Measurements from ENCODE around the gene CRYBA4.

The CRYBA4 gene

GRCh38 chr22:26632422-26633155, 10.8 kb downstream of the CRYBA4 start:
- Histone ChIP-seq H3K4me1 (ENCODE audit: insufficient read depth, low read length, severe bottlenecking) (no peaks in the 10 kb centered on the region), H3K79me2 (ENCODE audit: insufficient read depth, low read length) (no peaks in the 10 kb centered on the region), H3K9ac (ENCODE audit: low read length) (no peak overlapping the region), H3F3A (ENCODE audit: insufficient read depth, low read length) (no peaks in the 10 kb centered on the region), H3K36me3 (ENCODE audit: insufficient read depth, low read length) (no peaks in the 10 kb centered on the region), H3K27me3 (ENCODE audit: insufficient read depth, low read length) (no peaks in the 10 kb centered on the region; the same call in 1 of the 2 replicates), H3K9me3 (ENCODE audit: low read length) (peaks cover 9% of the 10 kb centered on the region; the same call in 1 of the 2 replicates), H4K20me1 (ENCODE audit: insufficient read depth, low read length) (no peaks in the 10 kb centered on the region), H2AFZ (ENCODE audit: low read length) (no peak overlapping the region), H3K9me2 (ENCODE audit: low read depth, low read length) (no peaks in the 10 kb centered on the region), H3K27ac (ENCODE audit: low read depth, low read length, poor library complexity, severe bottlenecking) (no peak overlapping the region), H3K4me3 (ENCODE audit: low read depth, low read length, poor library complexity, severe bottlenecking) (no peak overlapping the region), H3K4me2 (ENCODE audit: low read length) (no peak overlapping the region)
- TF ChIP-seq CTCF (IDR thresholded peaks at IDR 0.05; ENCODE audit: low read length) (no peak), EZH2 (IDR thresholded peaks at IDR 0.05; ENCODE audit: borderline replicate concordance, low read length) (no peak)

- Histone ChIP-seq H4K20me1 (ENCODE audit: insufficient read depth, low read length) (no peaks in the 10 kb centered on the region), H3K9ac (ENCODE audit: low read length) (no peak overlapping the region), H3K9me2 (ENCODE audit: low read depth, low read length) (no peaks in the 10 kb centered on the region), H3K9me3 (ENCODE audit: low read length) (peaks cover 5% of the 10 kb centered on the region; the same call in 1 of the 2 replicates), H3K27ac (ENCODE audit: low read depth, low read length, poor library complexity, severe bottlenecking) (no peak overlapping the region), H2AFZ (ENCODE audit: low read length) (no peak overlapping the region), H3K36me3 (ENCODE audit: insufficient read depth, low read length) (no peaks in the 10 kb centered on the region), H3K4me2 (ENCODE audit: low read length) (no peak overlapping the region), H3K79me2 (ENCODE audit: insufficient read depth, low read length) (no peaks in the 10 kb centered on the region), H3K4me3 (ENCODE audit: low read depth, low read length, poor library complexity, severe bottlenecking) (no peak overlapping the region), H3K27me3 (ENCODE audit: insufficient read depth, low read length) (no peaks in the 10 kb centered on the region; the same call in 1 of the 2 replicates), H3F3A (ENCODE audit: insufficient read depth, low read length) (no peaks in the 10 kb centered on the region), H3K4me1 (ENCODE audit: insufficient read depth, low read length, severe bottlenecking) (no peaks in the 10 kb centered on the region)
- TF ChIP-seq EZH2 (IDR thresholded peaks at IDR 0.05; ENCODE audit: borderline replicate concordance, low read length) (no peak), CTCF (IDR thresholded peaks at IDR 0.05; ENCODE audit: low read length) (no peak)
Measured at GRCh38 chr22:26634189-26634588, 12.4 kb downstream of the CRYBA4 start.

GRCh38 chr22:26635117-26635516, 13.4 kb downstream of the CRYBA4 start:
- Histone ChIP-seq H3F3A (ENCODE audit: insufficient read depth, low read length) (no peaks in the 10 kb centered on the region), H4K20me1 (ENCODE audit: insufficient read depth, low read length) (no peaks in the 10 kb centered on the region), H3K27me3 (ENCODE audit: insufficient read depth, low read length) (no peaks in the 10 kb centered on the region; the same call in 1 of the 2 replicates), H3K4me3 (ENCODE audit: low read depth, low read length, poor library complexity, severe bottlenecking) (no peak overlapping the region), H3K9me3 (ENCODE audit: low read length) (peaks cover 5% of the 10 kb centered on the region; the same call in 1 of the 2 replicates), H3K79me2 (ENCODE audit: insufficient read depth, low read length) (no peaks in the 10 kb centered on the region), H2AFZ (ENCODE audit: low read length) (no peak overlapping the region), H3K36me3 (ENCODE audit: insufficient read depth, low read length) (no peaks in the 10 kb centered on the region), H3K4me2 (ENCODE audit: low read length) (no peak overlapping the region), H3K9me2 (ENCODE audit: low read depth, low read length) (no peaks in the 10 kb centered on the region), H3K9ac (ENCODE audit: low read length) (no peak overlapping the region), H3K4me1 (ENCODE audit: insufficient read depth, low read length, severe bottlenecking) (no peaks in the 10 kb centered on the region), H3K27ac (ENCODE audit: low read depth, low read length, poor library complexity, severe bottlenecking) (no peak overlapping the region)
- TF ChIP-seq CTCF (IDR thresholded peaks at IDR 0.05; ENCODE audit: low read length) (no peak), EZH2 (IDR thresholded peaks at IDR 0.05; ENCODE audit: borderline replicate concordance, low read length) (no peak)
